Astrocyte of the hippocampus (primary cell): ENCODE results near the gene CNIH4.
A peak's percentile ranks its signal among the peaks of the same experiment; 100 is the strongest.
"Not testable (repeated sequence)": the region's sequence is repeated elsewhere in the genome, so short reads cannot be mapped to it uniquely, and the experiment has no call there.

Experiments used
- DNase-seq: peaks from one replicate; pipeline ENCODE4 v3.0.0; 2011; ENCODE audit warnings: low read depth, low spot score

Gene CNIH4

GRCh38 chr1:224399887-224400286 is 43.2 kb downstream of the CNIH4 start:
- no peak for DNase-seq

GRCh38 chr1:224402472-224403036 is 45.9 kb downstream of the CNIH4 start:
- no peak for DNase-seq

GRCh38 chr1:224404916-224405603 is 48.4 kb downstream of the CNIH4 start:
- DNase-seq = no peak

- no peak for DNase-seq
These were observed 48.9 kb downstream of the CNIH4 start for GRCh38 chr1:224405604-224405970.

- DNase-seq = no peak
These were observed 49.5 kb downstream of the CNIH4 start for GRCh38 chr1:224406216-224406615.

- DNase-seq = peak; percentile 56
These were observed 51.1 kb downstream of the CNIH4 start for GRCh38 chr1:224407571-224408293.

GRCh38 chr1:224408294-224408590 is 51.6 kb downstream of the CNIH4 start:
- DNase-seq = no peak

- peak; percentile 41 for DNase-seq
These were observed 55.1 kb downstream of the CNIH4 start for GRCh38 chr1:224411766-224412165.

GRCh38 chr1:224420106-224420505 is 63.4 kb downstream of the CNIH4 start:
- no peak for DNase-seq

- no peak for DNase-seq
These were observed 68.7 kb downstream of the CNIH4 start for GRCh38 chr1:224425279-224425884.

- not testable (repeated sequence) for DNase-seq
These were observed 70.2 kb downstream of the CNIH4 start for GRCh38 chr1:224426869-224427268.

- DNase-seq = peak; percentile 71
These were observed 70.7 kb downstream of the CNIH4 start for GRCh38 chr1:224427346-224427745.

GRCh38 chr1:224428713-224429112 is 72.0 kb downstream of the CNIH4 start:
- not testable (repeated sequence) for DNase-seq
